SH-SY5Y (cell line): Measurements from ENCODE around the gene LRRC8B.
A peak's percentile ranks its signal among the peaks of the same experiment; 100 is the strongest.

Source experiments
- GATA2 ChIP-seq: IDR thresholded peaks from 2 replicates; pipeline ENCODE4 v1.6.1; 2011; ENCODE audit warnings: mild to moderate bottlenecking, low read depth, low read length
- GATA3 ChIP-seq: IDR thresholded peaks from 2 replicates; pipeline ENCODE4 v1.6.1; 2011; ENCODE audit warnings: low read depth, mild to moderate bottlenecking, low read length, moderate library complexity

LRRC8B gene

DNA sequence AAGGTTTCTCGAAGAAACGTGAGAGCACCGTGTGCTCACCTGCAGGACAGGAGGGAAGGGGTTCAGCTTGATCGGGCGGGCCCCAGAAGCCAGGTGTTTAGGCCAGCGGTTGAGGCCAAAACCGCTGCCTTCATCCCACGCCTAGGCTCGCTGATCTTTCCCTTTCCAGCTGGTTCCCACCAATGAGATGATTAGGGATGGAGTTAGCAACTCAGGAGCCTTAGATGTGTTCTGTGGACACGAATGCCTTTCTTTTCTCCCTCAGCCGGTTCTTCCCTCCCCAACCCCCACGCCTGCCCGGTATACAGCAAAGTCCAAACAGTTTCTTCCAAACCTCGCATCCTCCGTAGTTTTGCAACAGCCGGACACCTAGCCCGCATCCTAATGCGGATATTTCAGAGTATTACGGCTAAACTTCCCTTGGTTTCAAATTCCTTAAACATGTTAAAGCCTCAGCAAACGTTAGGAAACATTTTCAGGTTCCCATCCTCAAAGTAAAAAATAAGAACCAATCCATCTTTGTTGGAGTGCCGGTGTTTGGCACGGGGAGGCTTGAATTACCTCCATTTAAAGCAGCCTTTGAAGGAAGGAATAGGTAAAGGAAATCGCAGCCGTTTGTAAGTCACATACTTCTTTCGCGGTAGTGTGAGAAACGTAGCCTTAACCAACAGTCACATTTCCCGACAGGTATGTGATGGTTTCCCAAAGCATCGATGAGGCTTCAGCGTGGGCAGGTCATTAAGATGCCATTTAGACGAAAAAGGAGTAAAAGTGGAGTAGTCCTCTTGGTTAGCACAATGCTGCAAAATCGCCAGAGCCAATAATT, 109.4 kb downstream of the LRRC8B start:
- TF ChIP-seq GATA3 (no peak), GATA2 (no peak)

GRCh38 chr1:89635825-89636815, 111.5 kb downstream of the LRRC8B start:
- no peak for TF ChIP-seq GATA2
- no peak for TF ChIP-seq GATA3

DNA sequence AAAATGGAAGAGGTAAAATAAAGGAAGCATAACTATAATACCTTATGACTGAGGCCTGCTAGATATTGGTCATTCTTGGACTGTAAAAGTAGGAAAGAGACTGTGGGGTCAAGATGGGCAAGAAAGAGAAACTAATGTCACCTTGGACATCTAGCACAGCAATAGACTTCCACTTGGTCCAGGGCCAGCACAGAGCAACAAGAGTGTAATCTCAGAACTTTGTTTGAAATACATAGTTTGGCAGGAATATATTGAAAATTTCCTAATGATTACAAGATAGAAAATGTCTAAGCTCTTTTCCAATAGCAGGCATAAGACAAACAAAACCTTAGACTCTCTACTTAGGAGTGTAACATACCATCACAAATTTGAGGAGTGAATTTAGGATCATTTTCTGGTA, 112.9 kb downstream of the LRRC8B start:
- no peak for TF ChIP-seq GATA2
- TF ChIP-seq GATA3: no peak

DNA sequence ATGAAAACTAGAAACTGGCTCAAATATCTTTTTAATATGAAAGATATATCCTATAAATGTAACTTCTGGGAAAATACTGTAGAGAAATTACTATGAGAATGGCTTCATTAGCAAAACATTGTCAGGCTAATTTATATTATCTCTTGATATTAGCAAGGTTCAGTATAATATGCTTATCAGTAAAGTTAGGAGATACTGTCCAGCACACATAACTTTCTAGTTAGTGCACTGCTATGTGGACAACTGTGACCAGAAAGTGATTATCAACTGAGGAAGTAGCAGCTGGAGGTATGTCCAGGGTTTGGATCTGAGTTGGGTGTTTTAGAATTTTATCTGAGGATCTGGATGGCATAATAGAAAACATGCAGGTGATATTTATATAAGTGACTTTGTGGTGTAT, 115.8 kb downstream of the LRRC8B start:
- TF ChIP-seq GATA3 (0 out of 2 replicates have a peak, but pooled peaks have one; percentile 41), GATA2 (peak; percentile 39; the same call in 1 of the 2 replicates)

- no peak for TF ChIP-seq GATA3
- TF ChIP-seq GATA2: no peak
Observed at GRCh38 chr1:89641781-89642180, 117.2 kb downstream of the LRRC8B start.

DNA sequence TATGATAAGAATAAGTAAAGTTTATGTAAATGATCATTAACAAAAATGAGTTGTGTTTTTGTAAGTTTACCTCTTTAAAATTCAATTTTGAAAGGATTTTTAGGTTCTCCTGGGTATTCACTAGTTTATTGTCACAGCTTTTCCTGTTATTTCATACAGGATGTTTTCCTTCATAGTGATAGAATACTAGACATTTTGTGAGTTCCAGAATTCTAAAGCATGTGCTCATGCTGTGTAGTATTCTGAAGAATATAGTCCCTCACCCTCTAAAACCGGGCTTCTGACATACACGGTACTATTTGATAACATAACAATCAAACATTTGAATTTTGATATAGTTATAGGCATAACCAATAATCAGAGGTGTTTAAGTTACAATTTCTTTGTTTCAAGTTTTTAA, 118.9 kb downstream of the LRRC8B start:
- no peak for TF ChIP-seq GATA2
- TF ChIP-seq GATA3: no peak

DNA sequence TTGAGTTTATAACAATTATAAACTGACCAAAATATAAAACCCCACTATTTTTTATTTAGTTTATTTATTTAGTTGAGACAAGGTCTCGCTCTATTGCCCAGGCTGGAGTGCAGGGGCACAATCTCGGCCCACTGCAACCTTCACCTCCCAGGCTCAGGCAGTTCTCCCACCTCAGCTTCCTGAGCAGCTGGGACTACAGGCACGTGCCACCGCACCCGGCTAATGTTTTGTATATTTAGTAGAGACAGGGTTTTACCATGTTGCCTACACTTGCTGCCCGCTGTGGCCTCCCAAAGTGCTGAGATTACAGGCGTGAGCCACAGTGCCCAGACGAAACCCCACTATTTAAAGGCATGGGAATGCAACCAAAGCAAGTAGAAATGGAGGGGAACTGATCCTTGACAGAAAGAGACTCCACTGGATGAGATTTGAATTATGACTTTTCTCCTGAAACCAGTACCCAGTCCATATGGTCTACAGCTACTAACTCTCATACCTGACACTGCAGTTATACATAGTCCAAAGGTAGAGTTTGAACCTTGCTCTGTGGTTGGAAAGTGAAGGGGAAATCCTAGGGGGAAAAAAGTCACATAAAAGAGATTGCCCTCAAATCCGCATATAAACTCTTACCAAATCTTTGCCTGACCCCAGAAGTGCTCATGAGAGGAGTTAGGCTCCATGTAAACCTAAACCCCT, 119.6 kb downstream of the LRRC8B start:
- TF ChIP-seq GATA2: no peak
- TF ChIP-seq GATA3: no peak

- TF ChIP-seq GATA2 (no peak), GATA3 (no peak)
Observed at GRCh38 chr1:89646259-89646658, 121.6 kb downstream of the LRRC8B start.
